HUES64 (cell line): Measurements from ENCODE around the gene ARFIP1.
"Not testable (repeated sequence)": the region's sequence is repeated elsewhere in the genome, so short reads cannot be mapped to it uniquely, and the experiment has no call there.

Experiments used
- H3K27ac ChIP-seq: 2 replicates; pipeline ENCODE4 v1.7.0; 2013; ENCODE audit warnings: low read depth, low read length, inconsistent platforms
- H3K27me3 ChIP-seq: 2 replicates; pipeline ENCODE4 v1.6.1; 2013; ENCODE audit warnings: mild to moderate bottlenecking, low read length; ENCODE audit not compliant: insufficient read depth
- H3K36me3 ChIP-seq: 2 replicates; pipeline ENCODE4 v1.6.1; 2013; ENCODE audit warnings: mild to moderate bottlenecking, low read length; ENCODE audit not compliant: insufficient read depth
- H3K4me1 ChIP-seq: 2 replicates; pipeline ENCODE4 v1.6.1; 2013; ENCODE audit warnings: mild to moderate bottlenecking, low read length, moderate library complexity; ENCODE audit not compliant: insufficient read depth
- H3K4me3 ChIP-seq: 2 replicates; pipeline ENCODE4 v1.5.1; 2013; ENCODE audit warnings: mild to moderate bottlenecking, low read length, moderate library complexity
- H3K9ac ChIP-seq: 2 replicates; pipeline ENCODE4 v1.6.1; 2013; ENCODE audit warnings: mild to moderate bottlenecking, low read depth, low read length
- H3K9me3 ChIP-seq: 2 replicates; pipeline ENCODE4 v1.6.1; 2013; ENCODE audit warnings: low read depth, low read length; ENCODE audit not compliant: insufficient read depth
- WGBS: fragments of 150-250, 120-280 bp; methylation state at CpG from one replicate; pipeline ENCODE4 v1.1.7; 2013; ENCODE audit warnings: missing lambda C conversion rate; 5-methylcytosine and 5-hydroxymethylcytosine counted together

Gene ARFIP1

DNA sequence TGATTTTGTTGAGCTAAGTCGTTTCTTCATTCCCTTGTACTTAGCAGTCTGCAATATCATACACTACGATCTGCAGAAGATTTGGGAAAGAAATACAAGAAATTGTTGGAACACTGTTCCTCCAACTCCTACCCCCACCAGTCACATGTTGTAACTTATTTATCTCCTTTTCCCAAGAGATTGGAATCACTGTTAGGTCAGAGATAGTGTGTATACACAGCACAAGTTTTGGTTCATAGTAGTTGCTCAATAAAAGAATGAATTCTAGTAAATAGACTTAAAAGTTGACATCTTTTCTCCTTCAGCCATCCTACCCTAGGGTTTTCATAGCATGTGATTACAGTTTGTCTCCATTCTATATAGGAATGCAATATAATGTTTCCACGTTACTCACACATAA, 68.8 kb downstream of the ARFIP1 start:
- peaks cover 43% of the 10 kb centered on the region for H3K4me1 ChIP-seq
- no peak overlapping the region for H3K27ac ChIP-seq
- H3K9me3 ChIP-seq, result peaks cover 9% of the 10 kb centered on the region
- H3K4me3 ChIP-seq, result no peak overlapping the region
- no peak overlapping the region for H3K9ac ChIP-seq
- WGBS, result 100% methylated on average over 3 of the region's 3 CpGs
- no peaks in the 10 kb centered on the region for H3K27me3 ChIP-seq
- H3K36me3 ChIP-seq, result peaks cover 8% of the 10 kb centered on the region; the same call in 1 of the 2 replicates

DNA sequence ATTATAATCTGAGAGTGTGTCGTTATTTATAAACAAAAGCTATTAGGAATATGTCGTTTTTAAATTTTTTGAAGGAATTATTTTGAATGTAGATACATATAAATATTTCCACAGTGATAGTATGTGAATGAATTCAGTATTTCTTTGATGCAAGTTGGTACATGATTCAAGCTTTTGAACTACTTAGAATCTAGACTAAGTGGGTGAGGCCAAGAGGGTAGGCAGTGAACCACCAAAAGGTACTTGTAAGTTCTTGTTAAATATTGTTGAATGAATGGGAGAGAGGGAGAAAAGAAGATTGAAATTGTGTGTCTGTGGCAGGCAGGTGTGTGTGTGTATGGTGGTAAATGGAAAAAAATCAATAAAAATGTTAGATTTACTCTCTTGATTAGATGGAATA, 69.6 kb downstream of the ARFIP1 start:
- Histone ChIP-seq H3K9me3 (peaks cover 10% of the 10 kb centered on the region), H3K27ac (peak overlapping the region; percentile 90), H3K9ac (peak overlapping the region; percentile 63; the same call in 1 of the 2 replicates), H3K27me3 (no peaks in the 10 kb centered on the region), H3K4me3 (no peak overlapping the region), H3K36me3 (peaks cover 8% of the 10 kb centered on the region; the same call in 1 of the 2 replicates), H3K4me1 (peaks cover 40% of the 10 kb centered on the region)
- WGBS, result 96% methylated on average over 2 of the region's 2 CpGs

DNA sequence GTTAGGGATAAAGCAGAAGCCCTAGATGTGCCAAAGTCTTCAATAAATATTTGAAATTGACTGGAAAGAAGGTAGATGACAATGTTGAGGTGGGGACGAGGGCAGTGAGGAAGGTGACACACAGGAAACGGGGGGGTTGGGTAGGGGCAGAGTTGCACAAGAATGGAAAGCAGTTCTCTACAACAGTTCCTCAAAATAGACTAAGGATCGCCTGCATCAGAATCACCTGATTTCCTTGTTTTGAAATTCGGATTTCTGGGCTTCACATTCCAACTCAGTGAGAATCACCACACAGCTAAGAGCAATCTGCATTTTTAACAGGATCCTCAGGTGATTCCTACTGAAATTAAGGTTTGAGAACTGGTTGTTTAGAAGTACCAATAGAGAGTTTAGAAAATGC, 70.6 kb downstream of the ARFIP1 start:
- Histone ChIP-seq H3K36me3 (peaks cover 8% of the 10 kb centered on the region; the same call in 1 of the 2 replicates), H3K27ac (peak overlapping the region; percentile 90), H3K9ac (peak overlapping the region; percentile 63), H3K4me1 (peaks cover 40% of the 10 kb centered on the region), H3K9me3 (peaks cover 10% of the 10 kb centered on the region), H3K27me3 (no peaks in the 10 kb centered on the region), H3K4me3 (peak overlapping the region; percentile 23; the same call in 1 of the 2 replicates)
- WGBS, result 4% methylated on average over 4 of the region's 4 CpGs

DNA sequence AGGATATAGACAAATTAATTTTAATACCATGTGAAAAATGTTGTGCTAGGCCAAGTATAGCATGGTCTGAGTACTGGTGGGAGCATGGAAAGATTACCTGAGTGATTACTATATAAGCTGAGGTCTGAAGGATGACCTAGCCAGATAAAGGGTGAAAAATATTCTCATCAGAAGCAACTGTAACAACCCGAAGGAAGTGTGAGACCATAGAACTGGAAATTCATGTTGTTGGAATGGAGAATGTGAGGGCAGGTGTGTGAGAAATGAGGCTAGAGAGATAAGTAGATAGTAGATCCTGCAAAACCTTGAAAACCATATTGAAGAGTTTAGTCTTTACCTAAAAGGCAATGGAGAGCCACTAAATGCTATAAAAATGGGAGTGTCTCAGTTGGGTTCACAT, 71.5 kb downstream of the ARFIP1 start:
- Histone ChIP-seq H3K4me1 (peaks cover 40% of the 10 kb centered on the region), H3K9me3 (peaks cover 10% of the 10 kb centered on the region), H3K27me3 (no peaks in the 10 kb centered on the region), H3K27ac (peak overlapping the region; percentile 90), H3K4me3 (no peak overlapping the region), H3K36me3 (peaks cover 8% of the 10 kb centered on the region; the same call in 1 of the 2 replicates), H3K9ac (no peak overlapping the region)
- WGBS, result 87% methylated on average over 1 of the region's 1 CpG

DNA sequence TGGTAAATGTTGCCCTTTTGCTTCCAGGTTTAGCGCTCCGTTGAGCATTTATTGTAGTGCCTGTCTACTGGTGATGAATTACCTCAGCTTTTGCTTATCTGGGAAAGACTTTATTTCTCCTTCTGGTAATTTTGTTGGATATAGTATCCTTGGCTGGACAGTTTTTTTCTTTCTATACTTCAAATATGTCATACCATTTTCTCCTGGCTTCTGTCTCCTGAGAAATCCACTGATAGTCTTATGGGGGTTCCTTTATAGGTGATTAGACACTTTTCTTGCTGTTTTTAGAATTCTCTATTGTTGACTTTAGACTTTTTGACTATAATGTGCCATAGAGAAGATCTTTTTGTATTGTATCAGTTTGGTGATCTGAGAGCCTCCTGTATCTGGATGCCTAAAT, 73.5 kb downstream of the ARFIP1 start:
- Histone ChIP-seq H3K27me3 (no peaks in the 10 kb centered on the region), H3K4me1 (peaks cover 37% of the 10 kb centered on the region), H3K36me3 (peaks cover 8% of the 10 kb centered on the region; the same call in 1 of the 2 replicates), H3K9ac (no peak overlapping the region), H3K9me3 (peaks cover 10% of the 10 kb centered on the region), H3K27ac (no peak overlapping the region), H3K4me3 (no peak overlapping the region)
- 100% methylated on average over 2 of the region's 2 CpGs for WGBS

DNA sequence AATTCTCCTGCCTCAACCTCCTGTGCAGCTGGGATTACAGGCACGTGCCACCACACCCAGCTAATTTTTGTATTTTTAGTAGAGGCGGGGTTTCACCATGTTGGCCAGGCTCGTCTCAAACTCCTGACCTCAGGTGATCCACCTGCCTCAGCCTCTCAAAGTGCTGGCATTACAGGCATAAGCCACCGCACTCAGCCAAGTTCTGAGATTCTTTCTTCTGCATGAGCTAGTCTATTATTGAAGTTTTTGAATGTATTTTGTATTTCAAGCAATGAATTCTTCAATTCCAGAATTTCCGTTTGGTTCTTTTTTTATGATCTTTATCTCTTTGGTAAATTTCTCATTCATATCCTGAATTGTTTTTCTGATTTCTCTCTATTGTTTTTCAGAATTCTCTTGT, 74.3 kb downstream of the ARFIP1 start:
- H3K9me3 ChIP-seq, result peaks cover 10% of the 10 kb centered on the region
- not testable (repeated sequence) for H3K4me3 ChIP-seq
- 96% methylated on average over 4 of the region's 5 CpGs for WGBS

DNA sequence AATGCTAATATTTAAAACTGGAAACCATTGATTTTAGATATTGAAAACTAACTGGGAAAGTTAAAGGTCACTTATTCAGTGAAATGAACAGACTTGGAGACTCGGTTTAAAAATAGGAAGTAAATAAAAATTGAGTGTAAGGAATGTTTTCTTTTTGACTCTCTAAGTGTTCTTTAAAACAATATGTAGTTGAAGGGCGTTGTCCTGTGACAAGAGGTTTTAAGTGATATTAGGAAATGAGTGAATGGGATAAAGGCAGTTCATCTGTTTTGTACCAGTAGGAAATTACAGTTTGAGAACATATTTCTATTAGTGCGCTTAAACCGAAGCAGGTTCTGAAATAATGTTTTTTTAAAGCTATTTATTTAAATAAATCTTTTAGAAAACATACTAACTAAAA, 77.2 kb downstream of the ARFIP1 start:
- Histone ChIP-seq H3K9ac (no peak overlapping the region), H3K4me3 (no peak overlapping the region), H3K27ac (no peak overlapping the region), H3K4me1 (peaks cover 23% of the 10 kb centered on the region), H3K36me3 (peaks cover 8% of the 10 kb centered on the region; the same call in 1 of the 2 replicates), H3K27me3 (no peaks in the 10 kb centered on the region), H3K9me3 (peaks cover 10% of the 10 kb centered on the region)
- WGBS, result 91% methylated on average over 2 of the region's 4 CpGs

More for the DNA sequence above, 74.3 kb downstream of the ARFIP1 start:
- not testable (repeated sequence) for H3K36me3 ChIP-seq, H3K9ac ChIP-seq, H3K27ac ChIP-seq, H3K27me3 ChIP-seq
- peaks cover 34% of the 10 kb centered on the region for H3K4me1 ChIP-seq

DNA sequence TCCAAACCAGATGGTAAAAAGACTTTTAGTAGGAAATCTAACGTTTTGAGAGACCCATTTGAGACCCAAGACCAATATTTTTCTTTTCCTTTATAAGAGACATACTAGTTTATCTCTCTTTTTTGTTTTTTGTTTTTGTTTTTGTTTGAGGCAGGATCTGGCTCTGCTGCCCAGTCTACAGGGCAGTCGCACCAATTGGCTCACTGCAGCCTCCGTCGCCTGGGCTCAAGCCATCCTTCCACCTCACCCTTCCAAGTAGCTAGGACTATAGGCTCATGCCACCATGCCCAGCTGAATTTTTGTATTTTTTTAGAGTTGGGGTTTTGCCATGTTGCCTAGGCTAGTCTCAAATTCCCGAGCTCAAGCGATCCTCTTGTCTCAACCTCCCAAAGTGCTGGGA, 79.2 kb downstream of the ARFIP1 start:
- Histone ChIP-seq H3K27ac (no peak overlapping the region), H3K36me3 (peaks cover 3% of the 10 kb centered on the region; the same call in 1 of the 2 replicates), H3K9ac (no peak overlapping the region), H3K4me3 (no peak overlapping the region), H3K27me3 (no peaks in the 10 kb centered on the region), H3K4me1 (peaks cover 21% of the 10 kb centered on the region), H3K9me3 (no peaks in the 10 kb centered on the region)
- WGBS, result 93% methylated on average over 6 of the region's 6 CpGs

DNA sequence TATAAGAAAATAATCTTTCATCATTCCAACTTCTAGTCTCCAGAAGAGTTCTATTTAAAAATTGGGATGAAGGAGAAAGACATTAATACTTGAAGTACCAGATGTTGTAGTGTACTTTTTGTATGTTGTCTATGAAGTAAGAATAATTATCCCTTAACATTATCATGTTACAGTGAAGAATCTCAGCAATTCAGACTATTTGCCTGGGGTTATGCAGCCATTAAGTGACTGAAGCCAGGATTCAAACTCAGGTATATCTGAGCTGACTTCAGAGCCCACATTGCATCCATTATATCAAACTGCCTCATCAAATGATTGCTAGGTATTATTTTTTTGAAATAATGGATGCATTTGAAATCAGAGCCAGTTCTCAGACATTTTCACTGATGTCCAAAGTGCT, 80.3 kb downstream of the ARFIP1 start:
- peaks cover 12% of the 10 kb centered on the region for H3K36me3 ChIP-seq
- no peaks in the 10 kb centered on the region for H3K9me3 ChIP-seq
- peaks cover 21% of the 10 kb centered on the region for H3K4me1 ChIP-seq
- no peaks in the 10 kb centered on the region for H3K27me3 ChIP-seq
- peak overlapping the region; percentile 54 for H3K9ac ChIP-seq
- peak overlapping the region; percentile 19 for H3K27ac ChIP-seq
- H3K4me3 ChIP-seq, result no peak overlapping the region

DNA sequence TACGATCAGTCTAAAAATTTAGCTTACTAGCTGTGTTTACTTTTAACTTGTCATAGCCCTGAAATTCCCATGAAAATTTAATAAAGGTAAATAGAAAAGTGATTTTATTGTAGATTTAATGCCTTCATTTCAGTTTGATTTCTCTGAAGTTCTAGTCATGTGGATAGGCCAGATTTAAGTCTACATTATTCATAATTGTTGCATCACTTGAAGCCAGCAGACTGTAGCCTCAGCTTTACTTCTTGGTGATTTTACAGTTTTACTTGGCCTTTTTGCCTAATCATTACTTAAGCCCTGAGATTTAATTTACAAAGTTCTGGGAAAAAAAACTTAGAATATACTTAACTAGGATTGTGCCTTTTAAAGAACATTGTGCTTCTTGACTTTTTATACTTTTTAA, 82.9 kb downstream of the ARFIP1 start:
- Histone ChIP-seq H3K36me3 (peaks cover 20% of the 10 kb centered on the region), H3K9ac (no peak overlapping the region), H3K9me3 (peaks cover 4% of the 10 kb centered on the region; the same call in 1 of the 2 replicates), H3K4me1 (peaks cover 17% of the 10 kb centered on the region), H3K27me3 (no peaks in the 10 kb centered on the region), H3K4me3 (no peak overlapping the region), H3K27ac (no peak overlapping the region)
- no CpG with 5 or more reads among the region's 1 CpG for WGBS

DNA sequence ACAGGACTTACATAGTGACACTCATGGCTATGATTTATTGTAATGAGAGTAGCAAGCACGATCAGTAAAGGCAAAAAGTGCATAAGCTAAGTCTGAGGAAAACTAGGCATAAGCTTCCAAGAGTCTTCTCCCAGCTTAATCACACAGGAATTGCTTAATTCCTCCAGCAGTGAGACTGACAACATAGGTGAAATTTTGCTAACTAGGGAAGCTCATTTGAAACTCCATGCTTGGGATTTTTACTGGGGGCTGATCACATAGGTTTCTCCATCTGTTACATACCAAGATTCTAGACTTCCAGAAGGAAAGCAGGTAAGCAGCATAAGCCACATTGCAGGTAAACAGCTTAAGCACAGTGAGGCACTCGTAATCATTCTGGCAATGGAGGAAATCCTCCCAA, 84.6 kb downstream of the ARFIP1 start:
- H3K27ac ChIP-seq, result no peak overlapping the region
- no peaks in the 10 kb centered on the region for H3K27me3 ChIP-seq
- H3K9me3 ChIP-seq, result peaks cover 4% of the 10 kb centered on the region; the same call in 1 of the 2 replicates
- no peak overlapping the region for H3K9ac ChIP-seq
- no peak overlapping the region for H3K4me3 ChIP-seq
- H3K36me3 ChIP-seq, result peaks cover 24% of the 10 kb centered on the region
- WGBS, result 97% methylated on average over 2 of the region's 2 CpGs
- H3K4me1 ChIP-seq, result peaks cover 16% of the 10 kb centered on the region

DNA sequence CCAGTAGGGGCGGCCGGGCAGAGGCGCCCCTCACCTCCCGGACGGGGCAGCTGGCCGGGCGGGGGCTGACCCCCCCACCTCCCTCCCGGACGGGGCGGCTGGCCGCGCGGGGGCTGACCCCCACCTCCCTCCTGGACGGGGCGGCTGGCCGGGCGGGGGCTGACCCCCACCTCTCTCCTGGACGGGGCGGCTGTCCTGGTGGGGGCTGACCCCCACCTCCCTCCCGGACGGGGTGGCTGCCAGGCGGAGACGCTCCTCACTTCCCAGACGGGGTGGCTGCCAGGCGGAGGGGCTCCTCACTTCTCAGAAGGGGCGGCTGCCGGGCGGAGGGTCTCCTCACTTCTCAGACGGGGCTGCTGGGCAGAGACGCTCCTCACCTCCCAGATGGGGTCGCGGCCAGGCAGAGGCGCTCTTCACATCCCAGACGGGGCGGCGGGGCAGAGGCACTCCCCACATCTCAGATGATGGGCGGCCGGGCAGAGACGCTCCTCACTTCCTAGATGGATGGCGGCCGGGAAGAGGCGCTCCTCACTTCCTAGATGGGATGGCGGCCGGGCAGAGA, 86.8 kb downstream of the ARFIP1 start:
- H3K27me3 ChIP-seq, H3K4me3 ChIP-seq, H3K4me1 ChIP-seq, H3K27ac ChIP-seq, H3K9ac ChIP-seq, H3K9me3 ChIP-seq: not testable (repeated sequence)
- WGBS, result 95% methylated on average over 41 of the region's 44 CpGs
- peaks cover 27% of the 10 kb centered on the region for H3K36me3 ChIP-seq
